PFSK-1 (cell line): ENCODE measurements around the gene LZTFL1.

Experiments
- FOXP2 ChIP-seq: optimal IDR thresholded peaks from 2 replicates; pipeline ENCODE3; 2011; ENCODE audit warnings: borderline replicate concordance, control low read depth, inconsistent platforms; ENCODE audit not compliant: insufficient read depth; ENCODE audit errors: extremely low read length, extremely low read depth
- POLR2AphosphoS5 ChIP-seq: IDR thresholded peaks from 2 replicates; pipeline ENCODE4 v1.6.1; 2012; ENCODE audit warnings: low read depth, mild to moderate bottlenecking, control low read depth, low read length, moderate library complexity
- SIN3A ChIP-seq: IDR thresholded peaks from 2 replicates; pipeline ENCODE4 v1.6.1; 2012; ENCODE audit warnings: mild to moderate bottlenecking, low read length, moderate library complexity, borderline replicate concordance; ENCODE audit not compliant: insufficient read depth
- TAF1 ChIP-seq: IDR thresholded peaks from 2 replicates; pipeline ENCODE4 v1.6.1; 2012; ENCODE audit warnings: low read length, control low read depth, borderline replicate concordance; ENCODE audit not compliant: insufficient read depth
- TF ChIP-seq, protein P1 (sequence below), 2 experiments: IDR thresholded peaks; 2 replicates each; pipeline versions ENCODE4 v1.6.1 to v1.8.0; 2011 to 2012; ENCODE audit warnings: low read depth in 2 of 2, low read length in 2 of 2, control low read depth in 1 of 2, inconsistent platforms in 1 of 2, mild to moderate bottlenecking in 1 of 2, moderate library complexity in 1 of 2; ENCODE audit not compliant: insufficient read depth in 1 of 2

Gene LZTFL1

GRCh38 chr3:45793482-45794176 is 48.3 kb downstream of the LZTFL1 start:
- TF ChIP-seq, protein P1, sequence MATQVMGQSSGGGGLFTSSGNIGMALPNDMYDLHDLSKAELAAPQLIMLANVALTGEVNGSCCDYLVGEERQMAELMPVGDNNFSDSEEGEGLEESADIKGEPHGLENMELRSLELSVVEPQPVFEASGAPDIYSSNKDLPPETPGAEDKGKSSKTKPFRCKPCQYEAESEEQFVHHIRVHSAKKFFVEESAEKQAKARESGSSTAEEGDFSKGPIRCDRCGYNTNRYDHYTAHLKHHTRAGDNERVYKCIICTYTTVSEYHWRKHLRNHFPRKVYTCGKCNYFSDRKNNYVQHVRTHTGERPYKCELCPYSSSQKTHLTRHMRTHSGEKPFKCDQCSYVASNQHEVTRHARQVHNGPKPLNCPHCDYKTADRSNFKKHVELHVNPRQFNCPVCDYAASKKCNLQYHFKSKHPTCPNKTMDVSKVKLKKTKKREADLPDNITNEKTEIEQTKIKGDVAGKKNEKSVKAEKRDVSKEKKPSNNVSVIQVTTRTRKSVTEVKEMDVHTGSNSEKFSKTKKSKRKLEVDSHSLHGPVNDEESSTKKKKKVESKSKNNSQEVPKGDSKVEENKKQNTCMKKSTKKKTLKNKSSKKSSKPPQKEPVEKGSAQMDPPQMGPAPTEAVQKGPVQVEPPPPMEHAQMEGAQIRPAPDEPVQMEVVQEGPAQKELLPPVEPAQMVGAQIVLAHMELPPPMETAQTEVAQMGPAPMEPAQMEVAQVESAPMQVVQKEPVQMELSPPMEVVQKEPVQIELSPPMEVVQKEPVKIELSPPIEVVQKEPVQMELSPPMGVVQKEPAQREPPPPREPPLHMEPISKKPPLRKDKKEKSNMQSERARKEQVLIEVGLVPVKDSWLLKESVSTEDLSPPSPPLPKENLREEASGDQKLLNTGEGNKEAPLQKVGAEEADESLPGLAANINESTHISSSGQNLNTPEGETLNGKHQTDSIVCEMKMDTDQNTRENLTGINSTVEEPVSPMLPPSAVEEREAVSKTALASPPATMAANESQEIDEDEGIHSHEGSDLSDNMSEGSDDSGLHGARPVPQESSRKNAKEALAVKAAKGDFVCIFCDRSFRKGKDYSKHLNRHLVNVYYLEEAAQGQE (IDR thresholded peaks at IDR 0.05; ENCODE audit: insufficient read depth in 1 of 2, low read depth in 2 of 2, low read length in 2 of 2): no peak
- TF ChIP-seq SIN3A (no peak), FOXP2 (no peak), TAF1 (no peak), POLR2AphosphoS5 (no peak)

GRCh38 chr3:45792516-45793172 is 49.3 kb downstream of the LZTFL1 start:
- no peak for TF ChIP-seq FOXP2
- TF ChIP-seq, protein P1 (IDR thresholded peaks at IDR 0.05; ENCODE audit: insufficient read depth in 1 of 2, low read depth in 2 of 2, low read length in 2 of 2): no peak
- no peak for TF ChIP-seq POLR2AphosphoS5
- TF ChIP-seq SIN3A: no peak
- TF ChIP-seq TAF1: no peak

DNA sequence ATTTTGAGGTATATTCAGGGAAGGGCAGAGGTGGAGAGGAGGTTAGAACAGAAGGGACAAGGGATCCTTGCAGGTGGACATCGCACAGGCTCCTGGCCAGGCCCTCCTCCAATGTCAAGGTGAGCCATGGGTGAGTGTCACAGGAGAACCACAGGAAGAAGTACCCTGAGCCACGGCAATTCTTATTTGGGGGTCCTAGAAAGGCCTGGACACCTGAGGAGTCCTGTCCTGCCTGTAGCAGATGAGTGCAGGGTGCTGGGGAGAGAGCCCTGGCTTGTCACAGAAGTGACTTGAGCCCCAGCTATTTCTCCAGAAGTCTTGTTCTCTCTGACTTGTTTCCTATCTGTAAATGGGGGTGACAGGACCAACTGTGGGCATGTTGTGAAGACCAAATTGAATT is 49.9 kb downstream of the LZTFL1 start:
- TF ChIP-seq TAF1 (no peak), SIN3A (no peak), FOXP2 (no peak), POLR2AphosphoS5 (no peak)
- TF ChIP-seq, protein P1 (IDR thresholded peaks at IDR 0.05; ENCODE audit: insufficient read depth in 1 of 2, low read depth in 2 of 2, low read length in 2 of 2): no peak

GRCh38 chr3:45790596-45790995 is 51.3 kb downstream of the LZTFL1 start:
- no peak for TF ChIP-seq FOXP2
- TF ChIP-seq, protein P1 (IDR thresholded peaks at IDR 0.05; ENCODE audit: insufficient read depth in 1 of 2, low read depth in 2 of 2, low read length in 2 of 2): no peak
- TF ChIP-seq SIN3A: no peak
- no peak for TF ChIP-seq POLR2AphosphoS5
- TF ChIP-seq TAF1: no peak

GRCh38 chr3:45789235-45789812 is 52.6 kb downstream of the LZTFL1 start:
- no peak for TF ChIP-seq POLR2AphosphoS5
- TF ChIP-seq, protein P1 (IDR thresholded peaks at IDR 0.05; ENCODE audit: insufficient read depth in 1 of 2, low read depth in 2 of 2, low read length in 2 of 2): no peak
- TF ChIP-seq FOXP2: no peak
- TF ChIP-seq SIN3A: no peak
- no peak for TF ChIP-seq TAF1
